ENCODE measurements around the gene CTAGE4.

GRCh38 chr7:144174613-144175012 lies 8.7 kb upstream of the CTAGE4 start:
- TF ChIP-seq, protein P1, sequence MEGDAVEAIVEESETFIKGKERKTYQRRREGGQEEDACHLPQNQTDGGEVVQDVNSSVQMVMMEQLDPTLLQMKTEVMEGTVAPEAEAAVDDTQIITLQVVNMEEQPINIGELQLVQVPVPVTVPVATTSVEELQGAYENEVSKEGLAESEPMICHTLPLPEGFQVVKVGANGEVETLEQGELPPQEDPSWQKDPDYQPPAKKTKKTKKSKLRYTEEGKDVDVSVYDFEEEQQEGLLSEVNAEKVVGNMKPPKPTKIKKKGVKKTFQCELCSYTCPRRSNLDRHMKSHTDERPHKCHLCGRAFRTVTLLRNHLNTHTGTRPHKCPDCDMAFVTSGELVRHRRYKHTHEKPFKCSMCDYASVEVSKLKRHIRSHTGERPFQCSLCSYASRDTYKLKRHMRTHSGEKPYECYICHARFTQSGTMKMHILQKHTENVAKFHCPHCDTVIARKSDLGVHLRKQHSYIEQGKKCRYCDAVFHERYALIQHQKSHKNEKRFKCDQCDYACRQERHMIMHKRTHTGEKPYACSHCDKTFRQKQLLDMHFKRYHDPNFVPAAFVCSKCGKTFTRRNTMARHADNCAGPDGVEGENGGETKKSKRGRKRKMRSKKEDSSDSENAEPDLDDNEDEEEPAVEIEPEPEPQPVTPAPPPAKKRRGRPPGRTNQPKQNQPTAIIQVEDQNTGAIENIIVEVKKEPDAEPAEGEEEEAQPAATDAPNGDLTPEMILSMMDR (IDR thresholded peaks at IDR 0.05) = no peak
- TF ChIP-seq POLR2AphosphoS5 (IDR thresholded peaks at IDR 0.05) = no peak
- no peak for TF ChIP-seq POLR2A (IDR thresholded peaks at IDR 0.05)

All from upper lobe of left lung (tissue), 4 donors.